GM12864 (cell line): ENCODE data around the gene DNAJC25.
A peak's percentile ranks its signal among the peaks of the same experiment; 100 is the strongest.
"Not testable (repeated sequence)": the region's sequence is repeated elsewhere in the genome, so short reads cannot be mapped to it uniquely, and the experiment has no call there.

ENCODE experiments used
- DNase-seq: peaks from one replicate; pipeline ENCODE4 v3.0.0-alpha.2; 2011; ENCODE audit warnings: low read depth
- H3K4me3 ChIP-seq: 2 replicates; pipeline ENCODE4 v1.5.1; 2011; ENCODE audit warnings: mild to moderate bottlenecking, low read depth, low read length, control low read depth
- CTCF ChIP-seq: IDR thresholded peaks from 2 replicates; pipeline ENCODE4 v1.5.1; 2011; ENCODE audit warnings: low read depth, mild to moderate bottlenecking, moderate library complexity, low read length, control low read depth, inconsistent platforms; ENCODE audit errors: missing control alignments

The DNAJC25 gene

GRCh38 chr9:111662576-111663300, 31.6 kb downstream of the DNAJC25 start:
- TF ChIP-seq CTCF, result no peak
- peak overlapping the region; percentile 75 for H3K4me3 ChIP-seq
- DNase-seq, result no peak

GRCh38 chr9:111663301-111663823, 32.2 kb downstream of the DNAJC25 start:
- no peak for DNase-seq
- no peak overlapping the region for H3K4me3 ChIP-seq
- TF ChIP-seq CTCF, result no peak

GRCh38 chr9:111668026-111668573, 37.0 kb downstream of the DNAJC25 start:
- no peak for DNase-seq
- TF ChIP-seq CTCF, result no peak
- H3K4me3 ChIP-seq, result no peak overlapping the region

- not testable (repeated sequence) for DNase-seq, H3K4me3 ChIP-seq
These were observed 37.5 kb downstream of the DNAJC25 start for GRCh38 chr9:111668601-111669000.

GRCh38 chr9:111674319-111674718, 43.2 kb downstream of the DNAJC25 start:
- no peak overlapping the region for H3K4me3 ChIP-seq
- no peak for TF ChIP-seq CTCF
- DNase-seq, result no peak

- no peak for TF ChIP-seq CTCF
- H3K4me3 ChIP-seq, result no peak overlapping the region
- no peak for DNase-seq
These were observed 45.0 kb downstream of the DNAJC25 start for GRCh38 chr9:111676116-111676515.

- no peak for TF ChIP-seq CTCF
- H3K4me3 ChIP-seq, result no peak overlapping the region
- DNase-seq, result no peak
These were observed 47.2 kb downstream of the DNAJC25 start for GRCh38 chr9:111678293-111678692.
